Adipocyte (in vitro differentiated cells): Measurements from ENCODE around the gene MBNL3.
"Not testable (repeated sequence)": the region's sequence is repeated elsewhere in the genome, so short reads cannot be mapped to it uniquely, and the experiment has no call there.

ENCODE experiments used
- DNase-seq: peaks from one replicate; pipeline ENCODE4 v3.0.0-alpha.2; 2015; ENCODE audit warnings: low read depth
- H3K27me3 ChIP-seq: replicated peaks from 2 replicates; pipeline ENCODE4 v1.7.0; 2013; ENCODE audit warnings: mild to moderate bottlenecking, low read length, moderate library complexity; ENCODE audit not compliant: control insufficient read depth, insufficient read depth
- H3K36me3 ChIP-seq: 2 replicates; pipeline ENCODE4 v1.7.0; 2013; ENCODE audit warnings: low read length, mild to moderate bottlenecking, moderate library complexity; ENCODE audit not compliant: control insufficient read depth, insufficient read depth, severe bottlenecking
- H3K4me1 ChIP-seq: 2 replicates; pipeline ENCODE4 v1.7.0; 2013; ENCODE audit warnings: mild to moderate bottlenecking, low read length, moderate library complexity; ENCODE audit not compliant: control insufficient read depth, insufficient read depth
- H3K4me3 ChIP-seq: 2 replicates; pipeline ENCODE4 v1.7.0; 2013; ENCODE audit warnings: mild to moderate bottlenecking, low read length, moderate library complexity
- H3K9ac ChIP-seq: 2 replicates; pipeline ENCODE4 v1.7.0; 2013; ENCODE audit warnings: mild to moderate bottlenecking, low read length, moderate library complexity
- H3K9me3 ChIP-seq: 2 replicates; pipeline ENCODE4 v1.7.0; 2013; ENCODE audit warnings: mild to moderate bottlenecking, low read length, moderate library complexity; ENCODE audit not compliant: control insufficient read depth

MBNL3 gene

GRCh38 chrX:132474544-132475248, 14.1 kb downstream of the MBNL3 start:
- peak; percentile 40 for DNase-seq
- no peak overlapping the region for H3K9ac ChIP-seq
- H3K27me3 ChIP-seq = peaks cover 3% of the 10 kb centered on the region
- peaks cover 12% of the 10 kb centered on the region for H3K4me1 ChIP-seq
- H3K9me3 ChIP-seq = no peaks in the 10 kb centered on the region
- H3K36me3 ChIP-seq = no peaks in the 10 kb centered on the region
- H3K4me3 ChIP-seq = peak overlapping the region; percentile 50

GRCh38 chrX:132472397-132472796, 16.4 kb downstream of the MBNL3 start:
- Histone ChIP-seq H3K9me3 (no peaks in the 10 kb centered on the region), H3K4me3 (no peak overlapping the region), H3K27me3 (peaks cover 3% of the 10 kb centered on the region), H3K4me1 (peaks cover 16% of the 10 kb centered on the region), H3K36me3 (no peaks in the 10 kb centered on the region), H3K9ac (no peak overlapping the region)
- DNase-seq = no peak

GRCh38 chrX:132470831-132471230, 18.0 kb downstream of the MBNL3 start:
- no peak for DNase-seq
- H3K9ac ChIP-seq = no peak overlapping the region

DNA sequence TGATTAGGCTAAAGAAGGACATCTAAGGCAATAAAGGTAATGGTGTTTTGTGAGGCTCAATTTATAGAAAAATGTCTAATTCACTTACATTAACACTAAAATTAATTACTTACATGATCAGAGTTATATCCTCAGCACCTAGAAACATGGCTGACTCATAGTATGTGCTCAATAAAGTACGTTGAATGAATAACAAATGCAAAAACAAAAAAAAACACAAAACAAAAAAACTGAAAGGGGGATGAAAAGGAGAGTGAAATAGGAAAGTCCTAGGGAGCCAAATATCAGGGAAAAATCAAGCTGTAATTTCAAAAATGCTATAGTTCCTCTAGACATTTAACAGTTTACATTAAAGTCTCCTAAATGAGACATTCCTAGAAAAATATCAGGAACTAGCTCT, 18.7 kb downstream of the MBNL3 start:
- Histone ChIP-seq H3K9ac (no peak overlapping the region), H3K36me3 (no peaks in the 10 kb centered on the region), H3K4me1 (peaks cover 18% of the 10 kb centered on the region), H3K27me3 (peaks cover 3% of the 10 kb centered on the region), H3K4me3 (no peak overlapping the region), H3K9me3 (no peaks in the 10 kb centered on the region)
- no peak for DNase-seq

More at GRCh38 chrX:132470831-132471230, 18.0 kb downstream of the MBNL3 start:
- no peaks in the 10 kb centered on the region for H3K9me3 ChIP-seq
- H3K27me3 ChIP-seq = peaks cover 3% of the 10 kb centered on the region
- H3K36me3 ChIP-seq = no peaks in the 10 kb centered on the region
- peaks cover 22% of the 10 kb centered on the region for H3K4me1 ChIP-seq
- H3K4me3 ChIP-seq = no peak overlapping the region

- peaks cover 4% of the 10 kb centered on the region for H3K9me3 ChIP-seq
- H3K27me3 ChIP-seq = peaks cover 3% of the 10 kb centered on the region
- DNase-seq = no peak
- peaks cover 10% of the 10 kb centered on the region for H3K4me1 ChIP-seq
- no peak overlapping the region for H3K9ac ChIP-seq
- no peaks in the 10 kb centered on the region for H3K36me3 ChIP-seq
- no peak overlapping the region for H3K4me3 ChIP-seq
Observed at GRCh38 chrX:132468454-132468853, 20.4 kb downstream of the MBNL3 start.

DNA sequence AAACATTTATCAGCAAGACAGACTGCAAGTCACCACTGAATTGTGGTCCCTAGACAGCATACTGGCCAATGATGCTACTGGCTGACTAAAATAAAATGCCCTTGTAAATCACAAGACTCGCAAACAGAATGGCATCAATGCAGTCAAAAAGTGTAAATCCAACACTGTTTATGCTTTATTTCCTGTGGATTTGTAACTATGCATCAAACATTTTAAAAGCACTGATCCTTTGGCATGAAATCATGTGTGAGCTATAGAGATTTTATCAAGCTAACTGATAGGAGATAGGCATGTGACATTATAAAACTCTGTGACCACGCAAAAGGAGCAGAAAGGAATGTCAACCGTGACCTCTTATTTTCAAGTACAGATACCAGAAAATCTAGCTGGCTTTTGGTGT, 20.8 kb downstream of the MBNL3 start:
- no peak for DNase-seq
- peaks cover 3% of the 10 kb centered on the region for H3K27me3 ChIP-seq
- H3K9me3 ChIP-seq = peaks cover 5% of the 10 kb centered on the region
- H3K36me3 ChIP-seq = no peaks in the 10 kb centered on the region
- H3K9ac ChIP-seq = no peak overlapping the region
- peaks cover 10% of the 10 kb centered on the region for H3K4me1 ChIP-seq
- no peak overlapping the region for H3K4me3 ChIP-seq

DNA sequence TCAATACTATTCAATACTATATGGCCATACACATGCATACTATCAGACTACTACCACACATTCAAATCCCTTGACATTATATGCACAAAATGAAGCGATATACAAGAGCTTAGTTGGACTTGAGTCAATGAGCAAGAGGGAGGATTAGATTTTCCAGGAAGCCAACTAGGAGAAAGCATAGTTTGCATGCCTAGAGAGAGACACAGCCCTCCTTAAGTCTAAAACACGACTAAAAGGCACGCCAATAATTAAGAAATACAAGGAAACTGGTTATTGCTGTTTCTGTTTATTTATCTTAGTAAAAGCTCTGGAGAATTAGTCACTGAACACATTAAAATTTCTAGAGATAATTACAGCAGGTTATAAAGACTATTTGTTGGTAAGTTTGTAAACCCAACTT, 21.8 kb downstream of the MBNL3 start:
- Histone ChIP-seq H3K36me3 (no peaks in the 10 kb centered on the region), H3K4me3 (no peak overlapping the region), H3K4me1 (peaks cover 10% of the 10 kb centered on the region), H3K9ac (no peak overlapping the region), H3K27me3 (peaks cover 3% of the 10 kb centered on the region), H3K9me3 (peaks cover 5% of the 10 kb centered on the region)
- peak; percentile 63 for DNase-seq

- Histone ChIP-seq H3K9ac (no peak overlapping the region), H3K4me1 (peaks cover 10% of the 10 kb centered on the region), H3K4me3 (no peak overlapping the region), H3K36me3 (no peaks in the 10 kb centered on the region), H3K27me3 (no peaks in the 10 kb centered on the region), H3K9me3 (peaks cover 5% of the 10 kb centered on the region)
- no peak for DNase-seq
Observed at GRCh38 chrX:132463411-132463810, 25.4 kb downstream of the MBNL3 start.

DNA sequence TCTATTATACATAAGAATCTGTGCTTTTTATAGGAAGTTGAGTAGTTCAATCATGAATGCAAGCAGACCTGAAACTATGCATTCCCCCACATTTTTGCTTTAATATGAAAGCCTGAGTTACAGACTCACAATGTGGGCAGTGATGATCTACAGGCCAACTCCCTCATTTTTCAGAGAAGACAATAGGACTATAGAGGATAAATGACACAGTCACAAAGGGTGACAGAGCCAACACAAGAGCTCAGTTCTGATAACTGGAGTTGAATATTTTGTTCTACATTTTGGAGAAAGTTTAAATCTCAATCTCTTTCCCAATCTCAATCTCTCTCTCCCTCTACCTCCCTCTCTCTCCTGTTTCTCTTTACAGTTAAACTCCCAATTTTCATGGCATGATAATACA, 27.0 kb downstream of the MBNL3 start:
- Histone ChIP-seq H3K27me3 (no peaks in the 10 kb centered on the region), H3K4me3 (no peak overlapping the region), H3K9ac (no peak overlapping the region), H3K4me1 (peaks cover 4% of the 10 kb centered on the region), H3K36me3 (no peaks in the 10 kb centered on the region), H3K9me3 (peaks cover 5% of the 10 kb centered on the region)
- no peak for DNase-seq

DNA sequence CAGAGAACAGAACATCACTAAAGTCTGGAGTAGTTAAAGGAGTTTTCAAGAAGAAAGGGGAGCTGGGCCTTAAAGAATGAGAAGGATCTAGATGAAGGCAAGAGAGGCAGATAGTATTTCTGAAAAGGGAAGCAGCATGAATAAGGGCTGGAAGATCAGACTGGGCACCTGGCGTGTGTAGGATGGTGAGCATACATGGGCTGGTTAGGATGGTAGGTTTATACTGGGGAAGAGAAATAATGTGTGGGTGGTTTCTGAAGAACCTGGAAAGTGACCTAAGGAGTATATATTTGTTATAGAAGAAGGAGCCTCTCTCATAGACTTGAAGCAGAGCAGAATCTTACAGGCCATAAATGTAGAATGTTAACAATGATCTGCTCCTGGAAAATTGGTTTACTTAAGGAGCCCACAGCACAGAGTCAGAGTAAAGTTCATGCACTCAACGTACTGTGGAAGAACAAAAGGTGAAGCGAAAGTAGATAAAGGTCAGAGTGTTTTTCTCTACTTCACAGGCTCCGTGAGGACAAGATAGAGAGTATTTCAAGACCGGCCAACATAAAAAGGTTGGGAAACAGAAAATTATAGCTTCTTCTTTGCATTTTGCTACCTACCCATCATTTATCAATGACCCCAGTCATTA, 35.8 kb downstream of the MBNL3 start:
- Histone ChIP-seq H3K4me3 (no peak overlapping the region), H3K4me1 (no peaks in the 10 kb centered on the region), H3K36me3 (no peaks in the 10 kb centered on the region), H3K27me3 (no peaks in the 10 kb centered on the region), H3K9me3 (peaks cover 7% of the 10 kb centered on the region), H3K9ac (no peak overlapping the region)
- DNase-seq = no peak

DNA sequence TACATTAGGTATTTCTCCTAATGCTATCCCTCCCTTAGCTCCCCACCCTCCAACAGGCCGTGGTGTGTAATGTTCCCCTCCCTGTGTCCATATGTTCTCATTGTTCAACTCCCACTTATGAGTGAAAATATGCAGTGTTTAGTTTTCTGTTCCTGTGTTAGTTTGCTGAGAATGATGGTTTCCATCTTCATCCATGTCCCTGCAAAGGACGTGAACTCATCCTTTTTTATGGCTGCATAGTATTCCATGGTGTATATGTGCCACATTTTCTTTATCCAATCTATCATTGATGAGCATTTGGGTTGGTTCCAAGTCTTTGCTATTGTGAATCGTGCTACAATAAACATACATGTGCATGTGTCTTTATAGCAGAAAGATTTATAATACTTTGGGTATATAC, 42.9 kb downstream of the MBNL3 start:
- not testable (repeated sequence) for H3K4me3 ChIP-seq, H3K9ac ChIP-seq, H3K36me3 ChIP-seq, DNase-seq, H3K27me3 ChIP-seq
- Histone ChIP-seq H3K4me1 (peaks cover 22% of the 10 kb centered on the region), H3K9me3 (peaks cover 17% of the 10 kb centered on the region)
